WTC11 (cell line): ENCODE results near the gene JSRP1. TPM values are rescaled to one million over a fixed set of nuclear protein-coding genes. Genes with fewer than 3 reads are reported as not detected.

Experiments
- ATAC-seq: fragments of 200-7000 bp; cut with Tn5 transposase; 2 replicates; pipeline ENCODE4 v1.10.0; 2021; ENCODE audit warnings: mild to moderate bottlenecking, moderate library complexity
- CTCF ChIA-PET: fragments of 300-600 bp; sonication (Branson Sonifier 250); formaldehyde crosslinking; loops from one replicate; lab custom pipeline; 2021; ENCODE audit warnings: antibody characterized with exemption; lab: Charles Lee
- POLR2A ChIA-PET: fragments of 350-600 bp; sonication (Branson Sonifier 250); formaldehyde crosslinking; loops from one replicate; lab custom pipeline; 2021; ENCODE audit warnings: antibody characterized with exemption; lab: Charles Lee
- DNase-seq: peaks from one replicate; pipeline ENCODE4 v3.0.0; 2021; ENCODE audit warnings: low spot score
- H3K27ac Mint-ChIP-seq: 2 replicates; pipeline ENCODE4 v1.8.0; 2021; ENCODE audit warnings: mixed read lengths
- H3K27me3 Mint-ChIP-seq: 2 replicates; pipeline ENCODE4 v1.8.0; 2021; ENCODE audit warnings: low read depth, mild to moderate bottlenecking, moderate library complexity, mixed read lengths
- H3K36me3 Mint-ChIP-seq: 2 replicates; pipeline ENCODE4 v1.8.0; 2021; ENCODE audit warnings: mixed read lengths
- H3K4me1 Mint-ChIP-seq: 2 replicates; pipeline ENCODE4 v1.8.0; 2022; ENCODE audit warnings: mixed read lengths
- H3K4me3 Mint-ChIP-seq: 2 replicates; pipeline ENCODE4 v1.8.0; 2021; ENCODE audit warnings: mild to moderate bottlenecking, moderate library complexity, mixed read lengths
- H3K9me3 Mint-ChIP-seq: 2 replicates; pipeline ENCODE4 v1.8.0; 2021; ENCODE audit warnings: mixed read lengths
- ARID4B ChIP-seq: sonication (generic); formaldehyde crosslinking; IDR thresholded peaks from 2 replicates; pipeline ENCODE4 v1.8.0; 2023; ENCODE audit warnings: missing genetic modification reagents, mild to moderate bottlenecking, borderline replicate concordance
- CREM ChIP-seq: sonication (generic); formaldehyde crosslinking; IDR thresholded peaks from 2 replicates; pipeline ENCODE4 v1.8.1; 2022; ENCODE audit warnings: mild to moderate bottlenecking, missing genetic modification reagents, moderate library complexity
- CTCF ChIP-seq: fragments of 200-600 bp; IDR thresholded peaks from 2 replicates; pipeline ENCODE4 v1.8.0; 2022; ENCODE audit warnings: antibody characterized with exemption
- E2F5 ChIP-seq: sonication (generic); formaldehyde crosslinking; IDR thresholded peaks from 2 replicates; pipeline ENCODE4 v1.8.1; 2022; ENCODE audit warnings: mild to moderate bottlenecking, moderate library complexity, missing genetic modification reagents
- ELF4 ChIP-seq: sonication (generic); formaldehyde crosslinking; IDR thresholded peaks from 2 replicates; pipeline ENCODE4 v1.8.1; 2022; ENCODE audit warnings: low read depth, mild to moderate bottlenecking, moderate library complexity, missing genetic modification reagents
- EMX1 ChIP-seq: fragments of 250-450 bp; sonication (Bioruptor Pico); IDR thresholded peaks from 2 replicates; pipeline ENCODE4 v1.8.0; 2021; ENCODE audit warnings: mild to moderate bottlenecking
- FOXK1 ChIP-seq: sonication (generic); formaldehyde crosslinking; IDR thresholded peaks from 2 replicates; pipeline ENCODE4 v1.8.0; 2022; ENCODE audit warnings: mild to moderate bottlenecking, moderate library complexity, missing genetic modification reagents
- IRF2 ChIP-seq: sonication (generic); formaldehyde crosslinking; IDR thresholded peaks from 2 replicates; pipeline ENCODE4 v1.8.0; 2022; ENCODE audit warnings: low read depth, missing genetic modification reagents, borderline replicate concordance
- MAX ChIP-seq: sonication (generic); formaldehyde crosslinking; IDR thresholded peaks from 2 replicates; pipeline ENCODE4 v1.8.0; 2022; ENCODE audit warnings: mild to moderate bottlenecking, missing genetic modification reagents
- OVOL2 ChIP-seq: fragments of 250-450 bp; sonication (Bioruptor Pico); IDR thresholded peaks from 2 replicates; pipeline ENCODE4 v1.9.0; 2021; ENCODE audit warnings: mild to moderate bottlenecking, borderline replicate concordance
- RELA ChIP-seq: sonication (generic); formaldehyde crosslinking; IDR thresholded peaks from 2 replicates; pipeline ENCODE4 v1.8.1; 2022; ENCODE audit warnings: missing genetic modification reagents, mild to moderate bottlenecking, borderline replicate concordance
- STAT6 ChIP-seq: sonication (generic); formaldehyde crosslinking; conservative IDR thresholded peaks from 2 replicates; pipeline ENCODE4 v1.8.1; 2023; ENCODE audit warnings: mild to moderate bottlenecking, low read depth, missing genetic modification reagents, moderate library complexity
- ZNF121 ChIP-seq: sonication (generic); formaldehyde crosslinking; IDR thresholded peaks from 2 replicates; pipeline ENCODE4 v1.8.0; 2023; ENCODE audit warnings: missing genetic modification reagents
- ZNF423 ChIP-seq: fragments of 250-450 bp; sonication (Bioruptor Pico); IDR thresholded peaks from 2 replicates; pipeline ENCODE4 v2.1.2; 2022; ENCODE audit warnings: mild to moderate bottlenecking, moderate library complexity
- ZNF532 ChIP-seq: fragments of 250-450 bp; sonication (Bioruptor Pico); IDR thresholded peaks from 2 replicates; pipeline ENCODE4 v1.9.0; 2021; ENCODE audit warnings: mild to moderate bottlenecking, borderline replicate concordance
- total RNA-seq: library from RNA; stranded (reverse); gene quantifications from 3 replicates; pipeline ENCODE4 v1.2.3, GENCODE V29; 2021

Gene JSRP1
- total RNA-seq, 1 experiment from 2014 or later: 0.33 TPM

GRCh38 chr19:2269244-2270156, 13.3 kb upstream of the JSRP1 start (continued):
- no peak for TF ChIP-seq STAT6
- TF ChIP-seq IRF2 (CRISPR knock-in tag): no peak
- no peak for TF ChIP-seq RELA (CRISPR knock-in tag)
- no peak for TF ChIP-seq ZNF121
- TF ChIP-seq MAX (CRISPR knock-in tag): peak; percentile 75
- no peak for TF ChIP-seq OVOL2
- peak; percentile 46 for TF ChIP-seq FOXK1
- no peak; the same call in 1 of the 2 replicates for TF ChIP-seq ARID4B (CRISPR knock-in tag)
- TF ChIP-seq CREM (CRISPR knock-in tag): peak; percentile 70; the same call in 1 of the 2 replicates
- TF ChIP-seq CTCF: no peak
- peak; percentile 60; the same call in 1 of the 2 replicates for TF ChIP-seq E2F5 (CRISPR knock-in tag)
- peak; percentile 74; the same call in 1 of the 2 replicates for TF ChIP-seq ELF4 (CRISPR knock-in tag)
- TF ChIP-seq, all 79 proteins: peak for 26

GRCh38 chr19:2268861-2269243, 12.6 kb upstream of the JSRP1 start:
- ATAC-seq (no peak), DNase-seq (no peak)
- H3K27ac Mint-ChIP-seq: no peak overlapping the region
- H3K36me3 Mint-ChIP-seq: peaks cover 8% of the 10 kb centered on the region
- peaks cover 28% of the 10 kb centered on the region for H3K4me1 Mint-ChIP-seq
- no peaks in the 10 kb centered on the region for H3K9me3 Mint-ChIP-seq
- ChIA-PET POLR2A (no interaction called here), CTCF (no interaction called here)
- no peaks in the 10 kb centered on the region; the same call in 1 of the 2 replicates for H3K27me3 Mint-ChIP-seq
- H3K4me3 Mint-ChIP-seq: peak overlapping the region; percentile 82
- TF ChIP-seq ZNF423 (CRISPR knock-in tag) (peak; percentile 59; the same call in 1 of the 2 replicates), EMX1 (CRISPR knock-in tag) (no peak), ZNF532 (CRISPR knock-in tag) (no peak)
